ENCODE results near the gene ENO3.

GRCh38 chr17:4974115-4974670 lies 23.3 kb downstream of the ENO3 start:
- TF ChIP-seq POLR2A (IDR thresholded peaks at IDR 0.05; ENCODE audit: low read length) = no peak
- no peak for TF ChIP-seq GATA1 (IDR thresholded peaks at IDR 0.05; ENCODE audit: low read depth, low read length)
